H9 (cell line): Measurements from ENCODE around the gene SSUH2. TPM values are rescaled to one million over a fixed set of nuclear protein-coding genes. Genes with fewer than 3 reads are reported as not detected.

Source experiments
- DNase-seq: peaks from one replicate; pipeline ENCODE4 v3.0.0-alpha.2; 2017
- H2AFZ ChIP-seq: one replicate; pipeline ENCODE4 v1.6.1; 2013; ENCODE audit warnings: mild to moderate bottlenecking, low read length, control low read depth, moderate library complexity
- H2AK5ac ChIP-seq: 2 replicates; pipeline ENCODE4 v1.6.1; 2013; ENCODE audit warnings: low read length, control low read depth, mixed read lengths; ENCODE audit not compliant: insufficient read length
- H2BK120ac ChIP-seq: one replicate; pipeline ENCODE4 v1.6.1; 2013; ENCODE audit warnings: low read depth, mild to moderate bottlenecking, low read length, control low read depth, inconsistent platforms; ENCODE audit not compliant: poor library complexity, severe bottlenecking
- H2BK12ac ChIP-seq: 2 replicates; pipeline ENCODE4 v1.6.1; 2013; ENCODE audit warnings: low read length, control low read depth, mixed read lengths, low read depth; ENCODE audit not compliant: insufficient read length
- H2BK15ac ChIP-seq: 2 replicates; pipeline ENCODE4 v1.6.1; 2013; ENCODE audit warnings: low read depth, low read length, control low read depth
- H2BK20ac ChIP-seq: one replicate; pipeline ENCODE4 v1.6.1; 2013; ENCODE audit warnings: low read depth, mild to moderate bottlenecking, low read length, control low read depth, inconsistent platforms; ENCODE audit not compliant: poor library complexity, severe bottlenecking
- H2BK5ac ChIP-seq: 2 replicates; pipeline ENCODE4 v1.6.1; 2013; ENCODE audit warnings: low read length, control low read depth, mixed read lengths; ENCODE audit not compliant: insufficient read length
- H3K14ac ChIP-seq: 2 replicates; pipeline ENCODE4 v1.6.1; 2013; ENCODE audit warnings: low read length, control low read depth; ENCODE audit not compliant: insufficient read depth
- H3K18ac ChIP-seq: 2 replicates; pipeline ENCODE4 v1.6.1; 2013; ENCODE audit warnings: low read depth, mild to moderate bottlenecking, mixed read lengths, low read length, control low read depth; ENCODE audit not compliant: insufficient read length
- H3K23ac ChIP-seq: 2 replicates; pipeline ENCODE4 v1.6.1; 2013; ENCODE audit warnings: low read length, control low read depth, mixed read lengths, low read depth; ENCODE audit not compliant: insufficient read length
- H3K23me2 ChIP-seq: 2 replicates; pipeline ENCODE4 v1.6.1; 2013; ENCODE audit warnings: low read depth, mild to moderate bottlenecking, mixed read lengths, low read length, control low read depth; ENCODE audit not compliant: insufficient read length, poor library complexity, severe bottlenecking
- H3K27ac ChIP-seq: 2 replicates; pipeline ENCODE4 v1.5.1; 2013; ENCODE audit warnings: low read length, control low read depth, mixed read lengths, low read depth; ENCODE audit not compliant: insufficient read length
- H3K27me3 ChIP-seq: 2 replicates; pipeline ENCODE4 v1.6.1; 2013; ENCODE audit warnings: low read length, control low read depth, inconsistent platforms; ENCODE audit not compliant: insufficient read depth
- H3K4ac ChIP-seq: 2 replicates; pipeline ENCODE4 v1.6.1; 2013; ENCODE audit warnings: low read depth, mild to moderate bottlenecking, control low read depth, inconsistent platforms, low read length, moderate library complexity
- H3K4me1 ChIP-seq: 2 replicates; pipeline ENCODE4 v1.6.1; 2013; ENCODE audit warnings: low read length, control low read depth, inconsistent platforms; ENCODE audit not compliant: insufficient read depth
- H3K4me2 ChIP-seq: 2 replicates; pipeline ENCODE4 v1.6.1; 2013; ENCODE audit warnings: low read length, control low read depth, mixed read lengths; ENCODE audit not compliant: insufficient read length, insufficient read depth
- H3K56ac ChIP-seq: 2 replicates; pipeline ENCODE4 v1.6.1; 2013; ENCODE audit warnings: low read depth, mild to moderate bottlenecking, mixed read lengths, low read length, control low read depth; ENCODE audit not compliant: insufficient read length
- H3K79me1 ChIP-seq: 2 replicates; pipeline ENCODE4 v1.6.1; 2013; ENCODE audit warnings: low read depth, mild to moderate bottlenecking, moderate library complexity, low read length, control low read depth, inconsistent platforms; ENCODE audit not compliant: insufficient read depth, poor library complexity, severe bottlenecking
- H3K79me2 ChIP-seq: 2 replicates; pipeline ENCODE4 v1.6.1; 2013; ENCODE audit warnings: low read length, control low read depth, inconsistent platforms; ENCODE audit not compliant: insufficient read depth
- H3K9ac ChIP-seq: 2 replicates; pipeline ENCODE4 v1.6.1; 2013; ENCODE audit warnings: low read length, control low read depth, mixed read lengths; ENCODE audit not compliant: insufficient read length; ENCODE audit errors: extremely low read depth
- H3K9me3 ChIP-seq: one replicate; pipeline ENCODE4 v1.6.1; 2013; ENCODE audit warnings: low read depth, low read length, inconsistent platforms; ENCODE audit not compliant: control insufficient read depth
- H3T11ph ChIP-seq: one replicate; pipeline ENCODE4 v1.6.1; 2013; ENCODE audit warnings: mild to moderate bottlenecking, low read length, control low read depth, inconsistent platforms
- H4K20me1 ChIP-seq: one replicate; pipeline ENCODE4 v1.6.1; 2013; ENCODE audit not compliant: control insufficient read depth, insufficient read length, insufficient read depth
- H4K5ac ChIP-seq: 2 replicates; pipeline ENCODE4 v1.6.1; 2013; ENCODE audit warnings: low read depth, mild to moderate bottlenecking, mixed read lengths, low read length, control low read depth; ENCODE audit not compliant: insufficient read length
- H4K8ac ChIP-seq: replicated peaks from 2 replicates; pipeline ENCODE4 v1.6.1; 2013; ENCODE audit warnings: low read length, control low read depth, mixed read lengths, low read depth; ENCODE audit not compliant: insufficient read length
- H4K91ac ChIP-seq: 2 replicates; pipeline ENCODE4 v1.6.1; 2013; ENCODE audit warnings: low read depth, mild to moderate bottlenecking, moderate library complexity, mixed read lengths, low read length, control low read depth; ENCODE audit not compliant: insufficient read length
- H3K27ac Mint-ChIP-seq, 3 experiments: 2 replicates in 2 of 3; 3 replicates in 1 of 3; pipeline ENCODE4 v1.8.0; 2020 to 2021; ENCODE audit warnings: mixed read lengths in 3 of 3, mild to moderate bottlenecking in 1 of 3, moderate library complexity in 1 of 3
- H3K27me3 Mint-ChIP-seq: 2 replicates; pipeline ENCODE4 v1.8.0; 2021; ENCODE audit warnings: low read depth, mild to moderate bottlenecking, moderate library complexity, mixed read lengths
- H3K36me3 Mint-ChIP-seq, 3 experiments: 2 replicates in 2 of 3; 3 replicates in 1 of 3; pipeline ENCODE4 v1.8.0; 2020 to 2021; ENCODE audit warnings: low read depth in 3 of 3, mixed read lengths in 3 of 3; ENCODE audit not compliant: insufficient read depth in 1 of 3
- H3K4me1 Mint-ChIP-seq, 2 experiments: 2 replicates each; pipeline ENCODE4 v1.8.0; 2020; ENCODE audit warnings: mixed read lengths in 2 of 2
- H3K4me3 Mint-ChIP-seq, 2 experiments: 2 replicates in 1 of 2; 3 replicates in 1 of 2; pipeline ENCODE4 v1.8.0; 2020 to 2021; ENCODE audit warnings: mild to moderate bottlenecking in 2 of 2, mixed read lengths in 2 of 2, moderate library complexity in 1 of 2
- H3K9me3 Mint-ChIP-seq, 2 experiments: 2 replicates in 1 of 2; 3 replicates in 1 of 2; pipeline ENCODE4 v1.8.0; 2020; ENCODE audit warnings: mild to moderate bottlenecking in 2 of 2, mixed read lengths in 2 of 2, moderate library complexity in 1 of 2
- CTCF ChIP-seq: fragments of 200-600 bp; sonication (generic); conservative IDR thresholded peaks from 3 replicates; pipeline ENCODE4 v1.8.0; 2021; ENCODE audit warnings: antibody characterized with exemption, mild to moderate bottlenecking
- WGBS: extraction: QIAGEN DNeasy Blood & Tissue Kit; methylation state at CpG from one replicate; pipeline ENCODE4 v1.1.7; 2013; ENCODE audit warnings: missing lambda C conversion rate, low lambda C conversion rate, mixed read lengths; ENCODE audit not compliant: insufficient read length; ENCODE audit errors: extremely low coverage; 5-methylcytosine and 5-hydroxymethylcytosine counted together
- total RNA-seq: library from RNA; stranded (reverse); gene quantifications from 2 replicates; pipeline ENCODE4 v1.2.1, GENCODE V29; 2021

Gene SSUH2
- total RNA-seq, 1 experiment from 2014 or later: 0.61 TPM

GRCh38 chr3:8595252-8595651 is 49.3 kb downstream of the SSUH2 start:
- Histone ChIP-seq H3K9ac (no peak overlapping the region), H3K79me2 (no peaks in the 10 kb centered on the region), H3K4me1 (no peaks in the 10 kb centered on the region), H3K27me3 (no peaks in the 10 kb centered on the region), H3K27ac (no peak overlapping the region), H4K5ac (no peak overlapping the region), H3K23me2 (no peaks in the 10 kb centered on the region), H2BK12ac (no peak overlapping the region), H2BK5ac (no peak overlapping the region), H3K18ac (no peak overlapping the region), H3K23ac (no peak overlapping the region), H2BK20ac (no peak overlapping the region), H3T11ph (no peak overlapping the region), H2AFZ (no peak overlapping the region), H4K8ac (no peak overlapping the region), H2BK15ac (no peak overlapping the region), H4K91ac (no peak overlapping the region), H2AK5ac (no peak overlapping the region), H3K79me1 (no peaks in the 10 kb centered on the region), H2BK120ac (no peak overlapping the region), H3K9me3 (no peaks in the 10 kb centered on the region), H3K4ac (no peak overlapping the region), H3K56ac (no peak overlapping the region), H3K4me2 (no peak overlapping the region), H4K20me1 (no peaks in the 10 kb centered on the region), H3K14ac (no peak overlapping the region)
- Mint-ChIP-seq H3K9me3 (no peaks in the 10 kb centered on the region), H3K27ac (no peak overlapping the region), H3K4me1 (peaks cover 8 to 13% of the 10 kb centered on the region in 2 experiments; a peak in 3 of 4 replicates), H3K4me3 (no peak overlapping the region), H3K27me3 (no peaks in the 10 kb centered on the region; the same call in 1 of the 2 replicates), H3K36me3 (no peaks in the 10 kb centered on the region)
- no peak for DNase-seq
- no CpG with 5 or more reads among the region's 3 CpGs for WGBS
- no peak for TF ChIP-seq CTCF
